ENCODE data around the gene ARG2.
A peak's percentile ranks its signal among the peaks of the same experiment; 100 is the strongest.
"Not testable (repeated sequence)": the region's sequence is repeated elsewhere in the genome, so short reads cannot be mapped to it uniquely, and the experiment has no call there.

ARG2 gene

GRCh38 chr14:67589204-67589770, 30.4 kb upstream of the ARG2 start:
- no peak for DNase-seq

DNA sequence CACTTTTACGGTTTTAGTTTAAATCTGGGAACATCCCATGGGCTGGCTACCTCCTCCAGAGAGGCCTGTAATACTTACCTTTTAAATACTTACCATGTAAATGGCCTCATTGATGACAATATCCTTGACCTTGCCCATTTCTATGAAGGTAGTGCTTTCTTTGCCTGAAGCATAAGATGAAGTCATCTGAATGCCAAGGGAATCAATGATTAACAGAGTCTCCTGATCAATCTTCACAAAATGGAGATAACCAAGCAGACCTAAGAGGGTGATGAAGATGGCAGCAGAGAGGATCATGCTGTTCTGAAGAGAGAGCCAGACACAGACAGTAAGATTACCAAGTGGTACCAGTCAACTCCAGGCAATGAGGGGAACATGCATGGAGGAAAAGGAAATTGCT, 26.1 kb upstream of the ARG2 start:
- DNase-seq, result not testable (repeated sequence)

GRCh38 chr14:67595392-67595791, 24.3 kb upstream of the ARG2 start:
- DNase-seq, result no peak

DNA sequence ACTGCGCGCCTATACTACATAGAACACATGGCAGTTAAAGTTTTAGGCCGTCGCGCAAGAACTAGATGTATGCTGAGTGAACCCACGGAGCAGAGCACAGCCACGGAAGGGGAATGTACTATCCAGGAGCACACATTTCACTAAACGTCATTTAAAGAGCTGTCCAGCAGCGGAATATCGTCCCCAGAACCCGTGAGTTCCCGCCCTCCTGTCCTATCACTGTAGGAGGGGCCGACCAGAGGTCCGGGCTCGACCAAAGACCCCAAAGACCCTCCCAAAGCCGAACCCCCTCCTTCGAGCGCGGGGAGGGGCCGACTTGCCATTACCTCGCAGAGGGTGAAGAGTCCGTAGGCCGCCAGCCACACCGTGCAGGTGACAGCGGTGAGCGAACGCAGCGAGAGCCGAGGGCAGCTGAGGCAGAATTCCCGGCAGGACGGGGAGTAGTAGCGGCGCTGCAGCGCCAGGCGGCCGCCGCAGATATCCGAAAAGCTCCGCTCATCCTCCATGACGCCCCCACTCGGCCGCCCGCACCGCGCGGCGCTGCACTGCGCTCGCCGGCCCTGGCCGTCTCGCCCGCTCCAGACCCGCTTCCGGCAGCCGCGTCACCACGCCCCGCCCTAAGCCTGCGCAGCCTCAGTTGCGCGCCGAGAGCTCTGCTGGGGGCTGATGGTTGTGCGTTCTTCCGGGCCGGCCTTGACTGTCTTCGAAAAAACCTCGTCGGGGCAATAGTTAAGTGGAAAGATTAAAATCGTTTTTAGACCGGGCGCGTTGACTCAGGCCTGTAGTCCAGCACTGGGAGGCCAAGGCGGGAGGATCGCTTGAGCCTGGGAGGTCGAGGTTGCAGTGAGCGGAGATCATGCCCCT, 19.8 kb upstream of the ARG2 start, which contains the start of gene PIGH:
Gene PIGH (minus strand): TSS at position 571 of the 864 bp plus-strand sequence. CDS start 65 bp downstream, at position 506.
- DNase-seq, result peak; percentile 45

- DNase-seq, result not testable (repeated sequence)
Observed at GRCh38 chr14:67600562-67600974, 19.2 kb upstream of the ARG2 start.

DNA sequence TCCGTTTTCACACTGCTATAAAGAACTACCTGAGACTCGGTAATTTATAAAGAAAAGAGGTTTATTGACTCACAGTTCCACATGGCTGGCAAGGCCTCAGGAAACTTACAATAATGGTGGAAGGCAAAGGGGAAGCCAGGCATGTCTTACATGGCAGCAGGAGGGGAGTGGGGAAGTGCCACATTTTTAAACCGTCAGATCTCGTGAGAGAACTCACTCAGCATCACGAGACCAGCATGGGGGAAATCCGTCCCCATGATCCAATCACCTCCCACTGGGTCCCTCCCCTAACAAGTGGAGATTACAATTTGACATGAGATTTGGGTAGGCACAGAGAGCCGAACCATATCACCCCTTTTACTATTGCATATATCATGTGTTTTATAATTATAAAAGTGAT, 17.6 kb upstream of the ARG2 start:
- DNase-seq, result no peak

- DNase-seq, result no peak
Observed at GRCh38 chr14:67602995-67603545, 16.6 kb upstream of the ARG2 start.

GRCh38 chr14:67607646-67608045, 12.1 kb upstream of the ARG2 start:
- no peak for DNase-seq

DNA sequence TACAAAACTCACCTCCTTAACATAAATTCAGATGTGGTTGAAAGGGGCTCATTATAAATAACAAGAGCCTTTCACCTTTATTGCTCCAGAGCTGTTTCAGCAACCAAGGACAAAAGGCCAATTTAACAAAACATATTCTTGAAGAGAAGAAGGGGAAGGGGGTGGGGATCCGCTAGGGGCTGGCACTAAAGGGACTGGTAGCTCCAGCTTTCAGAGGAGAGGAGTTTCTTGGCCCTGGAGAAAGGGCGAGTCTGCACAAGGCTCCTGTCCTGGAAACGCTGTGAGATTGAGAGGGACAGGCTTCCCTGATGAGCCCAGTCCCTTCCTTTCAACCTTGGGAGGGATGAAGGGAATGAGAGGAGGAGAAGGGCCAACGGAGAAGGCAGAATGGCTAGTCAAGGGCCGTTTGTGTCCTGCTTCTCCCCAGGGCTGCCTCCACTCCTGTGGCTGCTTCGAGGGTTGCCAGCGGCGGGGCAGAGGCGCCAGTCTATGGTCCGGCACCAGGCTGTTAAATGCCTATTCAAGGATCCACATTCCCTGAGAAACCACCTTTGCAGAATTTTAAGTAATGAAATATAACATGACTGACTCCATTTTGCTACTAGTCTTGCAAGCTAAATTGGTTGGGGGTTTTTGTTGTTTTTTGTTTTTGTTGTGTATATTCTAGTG, 9.9 kb upstream of the ARG2 start:
- no peak for DNase-seq

GRCh38 chr14:67610491-67610890, 9.2 kb upstream of the ARG2 start:
- DNase-seq, result no peak

DNA sequence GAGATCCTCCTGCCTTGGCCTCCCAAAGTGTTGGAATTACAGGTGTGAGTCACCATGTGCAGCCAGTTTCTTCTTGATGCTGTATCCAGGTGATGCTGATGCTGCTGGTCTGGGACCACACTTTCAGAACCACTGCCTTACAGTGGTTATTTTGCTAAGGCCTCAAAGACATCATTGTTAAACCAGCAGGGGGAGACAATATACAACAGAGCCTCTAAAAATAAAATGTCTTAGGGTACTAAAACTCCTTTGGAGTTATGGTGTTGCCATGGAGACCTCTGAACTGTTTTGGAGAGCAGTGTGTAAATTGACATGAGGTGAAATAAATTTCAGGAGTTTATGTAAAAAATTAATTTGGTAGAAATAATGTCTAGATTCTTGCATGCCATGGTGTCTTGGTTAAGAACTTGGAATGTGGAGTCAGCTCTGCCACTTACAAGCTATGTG, 1.1 kb upstream of the ARG2 start:
- peak; percentile 55 for DNase-seq

DNA sequence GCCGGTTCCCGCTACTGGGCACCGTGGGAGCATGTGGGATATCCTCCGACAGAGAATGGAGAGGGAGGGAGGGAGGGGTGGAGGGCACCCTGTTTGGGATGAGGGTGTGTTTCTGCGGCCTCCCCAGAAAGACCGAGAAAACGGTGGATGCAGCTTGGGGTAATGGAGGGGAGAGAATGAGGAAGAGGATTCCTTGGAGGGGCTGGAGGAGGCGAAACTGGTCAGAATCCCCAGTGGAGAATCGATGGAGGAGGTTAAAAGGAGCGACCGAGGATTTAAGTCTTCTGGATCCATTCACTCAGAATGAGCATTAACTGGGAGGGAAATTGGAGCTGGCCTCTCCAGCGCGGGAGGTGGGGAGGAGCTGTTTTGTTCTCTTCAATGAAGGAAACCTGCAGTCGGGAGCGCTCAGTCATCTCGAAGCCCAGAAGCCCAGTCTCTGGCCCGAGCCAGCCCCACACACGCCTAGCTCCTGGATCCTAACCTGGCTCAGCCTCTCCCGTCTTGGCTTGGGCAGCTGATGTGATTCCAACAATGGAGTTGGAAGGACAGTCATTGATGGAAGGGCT, 581 bp downstream of the ARG2 start:
- DNase-seq, result no peak

- peak; percentile 30 for DNase-seq
Observed at GRCh38 chr14:67622675-67623074, 3.0 kb downstream of the ARG2 start.

- DNase-seq, result no peak
Observed at GRCh38 chr14:67623114-67623513, 3.4 kb downstream of the ARG2 start.

- DNase-seq, result not testable (repeated sequence)
Observed at GRCh38 chr14:67626131-67626530, 6.4 kb downstream of the ARG2 start.

DNA sequence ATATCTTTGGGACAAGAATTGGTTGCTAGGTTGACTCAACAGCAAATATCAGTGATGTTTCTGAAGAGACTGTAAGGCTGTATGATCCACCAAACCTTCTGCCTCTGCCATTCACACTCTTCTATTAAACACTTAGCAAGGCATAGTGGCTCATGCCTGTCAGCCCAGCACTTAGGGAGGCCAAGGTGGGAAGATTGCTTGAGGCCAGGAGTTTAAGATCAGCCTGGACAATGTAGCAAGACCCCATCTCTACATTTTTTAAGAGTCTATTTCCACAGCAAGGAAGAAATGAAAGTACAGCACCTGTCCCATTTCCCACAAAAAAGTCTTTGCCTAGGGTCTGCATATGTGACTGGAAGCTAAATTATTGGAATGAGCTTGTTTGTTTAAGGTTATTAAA, 7.8 kb downstream of the ARG2 start:
- DNase-seq, result no peak

DNA sequence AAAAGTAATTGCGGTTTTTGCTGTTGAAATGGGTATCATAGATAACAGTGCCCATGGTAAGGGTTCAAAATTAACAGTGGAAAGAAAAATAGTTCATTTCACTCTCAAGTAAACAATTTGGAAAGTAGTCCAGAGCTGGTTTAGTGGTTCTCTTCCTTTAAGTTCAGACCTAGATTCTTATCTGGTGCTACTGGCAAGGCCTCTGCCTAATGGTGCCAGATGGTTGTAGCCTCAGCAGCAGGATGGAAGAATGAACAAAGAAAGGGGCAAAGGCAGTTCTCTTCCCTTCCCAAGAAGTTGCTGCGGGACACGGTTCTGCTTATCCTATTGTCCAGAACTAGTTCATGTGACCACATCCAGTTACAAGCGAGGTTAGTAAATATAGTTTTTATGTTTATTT, 10.5 kb downstream of the ARG2 start:
- DNase-seq, result no peak

DNA sequence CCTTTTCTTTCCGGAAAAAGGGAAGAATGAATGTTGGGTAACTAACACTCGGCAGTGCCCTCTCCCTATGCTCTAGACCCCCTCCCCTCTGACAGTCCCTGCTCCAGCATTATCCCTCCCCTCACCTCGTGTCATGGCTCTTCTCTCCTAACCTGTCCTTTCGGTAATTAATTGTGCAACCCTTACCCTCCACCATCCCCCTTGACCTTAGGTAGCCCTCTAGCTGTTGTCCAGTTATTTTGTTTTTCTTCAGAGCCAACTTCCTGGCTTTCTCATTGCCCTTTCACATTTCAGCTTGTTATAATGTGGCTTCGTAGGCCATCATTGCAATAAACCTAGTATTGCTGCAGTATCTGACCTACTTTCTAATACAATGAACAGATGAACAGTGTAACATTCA, 11.2 kb downstream of the ARG2 start:
- no peak for DNase-seq

- DNase-seq, result no peak
Observed at GRCh38 chr14:67633451-67634147, 13.9 kb downstream of the ARG2 start.

- DNase-seq, result no peak
Observed at GRCh38 chr14:67636361-67636919, 16.7 kb downstream of the ARG2 start.

GRCh38 chr14:67638642-67639041, 18.9 kb downstream of the ARG2 start:
- DNase-seq, result no peak

DNA sequence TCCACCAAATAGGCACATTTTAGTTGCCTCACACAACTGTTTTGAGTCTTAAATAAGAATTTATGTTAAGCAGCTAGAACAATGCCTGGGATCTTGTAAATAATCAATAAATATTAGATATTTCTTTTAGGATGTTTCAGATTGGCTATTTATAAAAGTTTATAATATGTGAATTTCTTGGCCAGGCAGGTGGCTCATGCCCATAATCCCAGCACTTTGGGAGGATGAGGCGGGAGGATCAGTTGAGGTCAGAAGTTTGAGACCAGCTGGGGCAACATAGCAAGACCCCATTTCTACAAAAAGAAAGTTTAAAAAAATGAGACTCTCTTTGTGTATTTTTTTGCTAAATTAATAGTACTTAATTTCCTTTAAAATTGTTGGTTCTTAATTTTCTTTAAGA, 21.8 kb downstream of the ARG2 start:
- no peak for DNase-seq

Measured in amniotic stem cell (primary cell).